ENCODE results near the gene FAT1.

Gene FAT1

DNA sequence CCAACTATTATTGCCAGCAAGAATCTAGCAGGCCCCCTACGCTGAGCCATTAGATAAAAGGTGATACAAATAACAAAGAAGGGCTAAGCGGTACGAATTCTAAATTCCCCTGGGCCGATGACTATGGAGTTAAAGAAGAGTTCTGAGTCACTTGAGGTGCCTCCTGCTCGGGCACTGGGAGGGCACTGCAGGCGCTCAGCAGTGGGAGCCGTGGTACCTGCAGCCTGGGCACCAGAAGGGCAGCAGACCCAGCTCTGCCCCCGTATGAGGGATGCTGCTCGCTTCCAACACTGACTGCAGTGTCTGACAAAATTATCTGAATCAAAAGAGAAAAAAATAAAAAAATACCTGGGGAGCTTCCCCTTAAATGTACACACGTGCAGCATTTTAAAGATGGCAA is 124.2 kb downstream of the FAT1 start:
- DNase-seq, result no peak

DNA sequence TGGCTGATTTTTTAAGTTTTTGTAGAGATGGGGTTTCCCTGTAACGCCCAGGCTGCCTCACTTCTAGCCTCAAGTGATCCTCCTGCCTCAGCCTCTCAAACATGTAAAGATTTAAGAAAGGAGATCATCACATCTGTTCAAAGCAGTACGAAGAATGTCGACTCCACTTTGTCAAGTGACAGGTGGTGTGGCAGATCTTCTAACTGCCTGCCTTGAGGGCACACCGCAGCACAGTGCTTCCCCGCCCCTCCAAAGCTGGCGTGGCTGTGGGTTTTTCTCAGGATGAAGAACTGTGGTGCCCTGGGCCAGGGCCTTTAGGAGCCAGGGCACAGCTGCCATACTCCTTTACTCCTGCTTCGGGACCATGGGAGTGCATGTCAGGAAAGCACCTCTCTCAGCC is 125.0 kb downstream of the FAT1 start:
- no peak for DNase-seq

DNA sequence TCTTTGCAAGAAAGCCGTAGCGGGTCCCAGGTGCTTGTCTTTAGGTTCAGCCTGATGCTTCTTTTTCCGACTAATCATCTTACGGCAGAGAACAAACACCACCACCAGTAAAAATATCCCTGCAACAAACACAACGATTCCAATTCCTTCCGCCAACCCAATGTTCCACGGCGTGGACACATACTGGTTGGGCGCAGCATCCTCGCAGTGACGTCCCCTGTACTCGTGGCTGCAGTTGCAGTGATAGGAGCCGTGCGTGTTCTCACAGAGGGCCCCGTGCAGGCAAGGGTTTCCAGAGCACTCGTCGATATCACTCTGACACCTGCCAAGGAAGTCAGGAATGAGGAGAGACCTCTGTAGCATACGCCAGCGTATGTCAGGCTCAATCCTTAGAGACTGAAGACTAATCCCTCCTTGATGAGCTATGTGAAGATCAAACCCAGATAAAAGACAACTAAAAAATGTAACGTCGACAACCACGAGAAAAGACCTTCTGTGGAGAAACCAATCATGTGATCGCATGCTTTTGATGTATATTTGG is 126.7 kb downstream of the FAT1 start:
- DNase-seq, result no peak

DNA sequence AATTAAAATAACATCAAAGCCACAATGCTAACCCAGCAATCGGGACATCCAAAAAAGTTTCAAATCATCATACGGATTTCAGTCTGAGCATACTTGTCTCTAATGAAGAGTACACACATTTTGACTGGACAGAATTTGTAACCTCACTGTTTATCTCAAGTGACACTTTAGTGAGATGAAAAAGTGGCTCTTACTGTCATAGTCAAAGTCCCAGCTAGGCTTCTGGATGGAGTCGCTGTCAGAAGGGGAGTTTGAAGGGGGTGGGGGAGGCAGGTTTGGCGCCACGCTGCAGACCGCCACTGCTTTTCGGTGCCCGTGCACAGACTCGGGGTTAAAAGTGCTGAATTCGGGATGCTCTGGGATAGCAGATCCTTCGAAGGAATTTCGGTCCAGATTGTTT is 127.3 kb downstream of the FAT1 start:
- no peak for DNase-seq

DNA sequence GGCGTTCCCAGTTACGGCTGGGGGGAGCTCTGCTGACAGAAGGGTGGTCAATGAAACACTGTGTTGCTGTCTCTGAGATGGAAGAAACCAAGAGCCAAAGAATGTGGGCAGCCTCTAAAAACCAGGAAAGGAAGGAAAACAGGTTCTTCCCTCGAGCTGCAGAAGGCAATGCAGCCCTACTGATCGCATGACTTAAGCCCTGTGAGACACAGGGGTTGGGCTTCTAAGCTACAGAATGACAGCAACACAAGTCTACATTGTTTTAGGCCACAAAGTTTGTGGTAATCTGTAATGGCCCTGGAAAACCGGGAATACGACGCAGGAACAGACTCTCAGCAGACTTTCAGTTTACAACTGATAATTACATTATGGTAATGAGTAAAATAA is 130.1 kb downstream of the FAT1 start:
- no peak for DNase-seq

DNA sequence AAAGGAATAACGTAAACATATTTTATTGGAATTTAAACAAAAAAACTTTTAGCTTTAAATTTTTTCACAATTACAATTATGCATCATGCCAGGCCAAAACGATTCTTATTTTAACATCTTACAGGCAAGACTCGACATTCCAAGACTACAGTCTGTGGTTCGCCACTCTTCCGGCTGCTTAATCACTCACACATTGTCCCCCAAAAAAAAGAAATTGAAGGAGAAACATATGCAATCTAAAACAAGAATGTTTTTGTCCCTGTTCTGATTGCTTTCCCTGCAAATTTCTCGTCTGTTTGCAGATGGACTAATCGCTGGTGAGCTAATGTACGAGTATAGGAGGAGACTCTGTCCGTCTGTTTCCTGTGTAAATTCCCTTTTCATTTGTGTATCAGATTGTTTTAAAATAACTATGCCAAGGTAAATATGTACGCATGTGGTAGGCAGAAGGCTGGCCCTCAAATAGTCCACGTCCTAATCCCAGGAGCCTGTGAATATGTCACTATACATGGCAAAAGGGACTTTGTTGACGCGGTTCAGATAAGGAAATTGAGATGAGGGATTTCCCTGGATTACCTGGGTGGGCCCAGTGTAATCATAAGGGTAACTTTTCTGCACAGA is 130.6 kb downstream of the FAT1 start:
- no peak for DNase-seq

DNA sequence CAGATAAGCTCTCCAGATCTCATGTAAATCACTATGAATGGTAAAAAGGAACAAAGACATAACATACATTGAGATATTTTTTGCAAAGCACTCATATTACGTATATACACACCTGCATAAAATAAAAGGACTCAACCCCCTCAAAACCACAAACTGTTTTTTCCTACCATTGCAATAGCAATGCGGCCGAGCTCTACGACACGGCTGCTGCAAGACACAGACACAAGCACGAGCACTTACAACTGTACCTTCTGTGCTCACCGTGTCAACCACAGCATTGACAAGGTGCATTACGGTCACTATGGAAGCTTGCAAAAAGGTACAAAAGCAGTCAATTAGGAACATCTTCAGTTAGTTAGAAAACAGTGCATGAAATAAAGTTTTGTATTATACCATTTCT is 131.2 kb downstream of the FAT1 start:
- no peak for DNase-seq

DNA sequence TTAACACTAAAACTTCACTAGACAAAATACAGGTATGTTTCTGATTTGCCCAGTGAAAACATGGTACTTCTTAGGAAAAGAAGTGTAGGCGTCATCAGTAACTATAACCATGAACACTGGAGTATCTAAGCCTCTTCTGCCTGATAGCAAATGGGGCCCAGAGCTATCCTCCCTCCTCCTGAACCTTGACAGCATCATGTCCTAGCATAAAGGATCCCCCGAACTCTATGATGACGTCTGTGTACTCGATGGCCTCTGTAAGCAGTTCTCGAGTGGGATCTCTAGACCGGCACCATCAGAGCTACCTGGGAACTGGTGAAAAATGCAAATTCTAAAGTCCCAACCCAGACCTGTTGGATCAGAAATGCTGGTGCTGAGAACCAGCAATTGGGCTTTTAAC is 132.0 kb downstream of the FAT1 start:
- no peak for DNase-seq

DNA sequence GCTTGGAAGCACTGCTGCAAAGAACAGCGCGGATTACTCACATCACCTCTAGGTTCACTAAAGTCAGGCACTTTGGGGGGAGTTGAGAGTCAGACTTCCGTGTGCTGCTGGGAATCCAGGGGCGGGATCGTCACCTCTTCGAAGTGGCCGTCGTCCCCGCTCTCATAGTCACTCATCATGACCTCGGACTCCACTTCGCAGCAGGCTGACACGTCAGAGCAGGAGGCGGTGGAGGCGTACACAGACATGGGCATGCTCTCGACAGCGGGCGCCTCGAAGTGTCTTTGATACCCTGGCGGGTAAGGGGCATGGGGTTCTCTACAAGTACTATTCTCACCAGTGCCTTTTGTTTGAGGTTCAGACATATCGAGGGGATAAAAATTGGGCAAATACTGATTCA is 135.2 kb downstream of the FAT1 start:
- DNase-seq, result no peak

DNA sequence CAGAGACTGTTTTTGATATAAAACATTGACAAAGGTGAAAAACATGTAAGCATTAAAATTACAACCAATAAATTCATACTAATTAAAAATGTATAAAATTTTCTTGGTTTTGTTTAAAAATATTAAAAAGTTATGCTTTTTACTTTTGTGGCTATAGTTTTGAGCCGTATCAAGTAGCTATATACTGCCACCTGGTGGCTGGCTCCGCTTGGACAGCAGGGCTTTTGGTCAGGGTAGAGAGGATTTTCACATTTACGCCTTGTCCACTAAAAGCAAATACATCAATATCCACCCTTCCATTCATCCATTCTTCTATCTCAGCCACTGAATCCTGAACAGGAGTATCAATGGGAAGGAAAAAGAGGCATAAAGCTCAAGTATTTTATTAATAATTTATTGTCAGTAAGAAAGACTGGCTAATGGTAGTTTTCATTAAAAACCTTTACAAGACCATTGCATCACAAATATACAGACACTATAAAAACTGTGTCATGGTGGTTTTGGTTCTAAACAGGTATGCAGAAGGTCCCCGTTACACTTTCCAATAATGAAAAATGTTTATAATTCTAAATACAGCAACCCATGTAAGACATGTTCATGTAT is 136.1 kb downstream of the FAT1 start:
- peak; percentile 29 to 48 for DNase-seq

DNA sequence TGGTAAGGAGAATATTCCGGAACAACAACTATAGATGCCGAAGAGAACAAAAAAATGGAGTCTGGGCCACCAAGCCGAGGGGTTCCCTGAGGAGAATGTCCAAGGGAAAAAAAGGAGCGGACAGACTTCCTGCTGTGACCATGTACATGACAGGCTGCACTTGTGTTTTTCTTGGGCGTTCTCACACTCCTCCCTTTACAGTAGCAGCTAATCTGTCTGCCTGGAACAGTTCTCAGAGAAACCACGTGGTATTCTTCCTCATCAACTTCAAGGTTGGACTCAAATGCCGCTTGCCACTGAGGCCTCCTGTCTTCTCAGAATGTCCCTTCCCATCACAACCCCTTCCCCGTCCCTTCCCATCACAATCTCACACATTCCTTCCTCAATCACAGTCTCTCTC is 137.5 kb downstream of the FAT1 start:
- DNase-seq, result no peak

DNA sequence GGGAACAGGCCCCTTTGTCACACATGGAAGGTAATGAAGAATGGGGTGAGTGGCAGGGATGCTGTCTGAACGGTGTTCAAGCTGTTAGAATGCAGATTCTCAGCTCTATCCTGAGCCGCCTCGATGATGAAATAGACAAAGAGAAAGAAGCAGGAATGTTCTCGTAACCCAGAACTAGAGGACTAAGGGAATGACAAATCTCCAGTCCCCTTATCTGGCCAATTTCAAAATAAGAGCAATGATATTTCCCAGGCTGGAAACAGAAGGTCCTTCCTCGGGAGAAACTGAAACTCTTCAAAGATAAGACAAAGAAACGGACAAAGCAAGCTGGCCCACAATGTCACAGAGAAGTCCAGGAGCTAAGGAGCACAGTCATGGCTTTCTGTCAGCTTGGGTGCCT is 138.7 kb downstream of the FAT1 start:
- no peak for DNase-seq

DNA sequence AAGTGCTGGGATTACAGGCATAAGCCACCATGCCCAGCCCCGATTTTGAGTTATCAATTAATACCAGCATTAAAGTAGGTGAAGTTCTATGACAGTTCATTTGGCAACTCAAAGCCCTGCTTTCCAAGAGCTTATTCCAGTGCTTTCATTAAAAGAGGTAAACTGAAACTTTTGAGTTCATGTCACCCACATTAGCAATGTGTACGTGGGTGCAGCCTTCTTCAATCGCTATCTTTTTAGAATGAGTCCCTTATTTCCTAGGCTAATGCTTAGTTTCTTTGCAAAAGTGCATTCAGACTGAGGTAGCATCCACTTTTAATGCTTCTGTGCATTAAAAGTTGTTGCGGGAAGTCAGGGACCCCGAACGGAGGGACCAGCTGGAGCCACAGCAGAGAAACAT is 142.2 kb downstream of the FAT1 start:
- DNase-seq, result no peak

DNA sequence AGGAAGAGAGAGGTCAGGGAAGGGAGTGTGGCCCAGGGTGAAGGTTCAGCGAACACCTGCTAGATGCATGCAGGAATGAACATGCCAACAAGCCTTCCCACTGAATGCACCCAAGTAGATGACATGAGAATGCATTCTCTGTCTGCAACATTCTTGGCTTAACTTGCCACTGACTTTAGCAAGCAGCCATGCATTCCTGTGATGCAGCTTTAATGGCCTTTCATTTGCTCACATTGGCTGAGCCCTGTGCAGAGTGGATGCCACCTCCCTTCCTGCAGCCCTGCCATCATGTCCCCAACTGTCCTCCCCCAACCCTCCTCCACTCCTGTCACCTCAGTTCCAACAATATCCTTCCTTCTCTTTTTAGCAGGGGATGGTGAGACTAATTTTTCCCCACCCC is 143.0 kb downstream of the FAT1 start:
- no peak for DNase-seq

DNA sequence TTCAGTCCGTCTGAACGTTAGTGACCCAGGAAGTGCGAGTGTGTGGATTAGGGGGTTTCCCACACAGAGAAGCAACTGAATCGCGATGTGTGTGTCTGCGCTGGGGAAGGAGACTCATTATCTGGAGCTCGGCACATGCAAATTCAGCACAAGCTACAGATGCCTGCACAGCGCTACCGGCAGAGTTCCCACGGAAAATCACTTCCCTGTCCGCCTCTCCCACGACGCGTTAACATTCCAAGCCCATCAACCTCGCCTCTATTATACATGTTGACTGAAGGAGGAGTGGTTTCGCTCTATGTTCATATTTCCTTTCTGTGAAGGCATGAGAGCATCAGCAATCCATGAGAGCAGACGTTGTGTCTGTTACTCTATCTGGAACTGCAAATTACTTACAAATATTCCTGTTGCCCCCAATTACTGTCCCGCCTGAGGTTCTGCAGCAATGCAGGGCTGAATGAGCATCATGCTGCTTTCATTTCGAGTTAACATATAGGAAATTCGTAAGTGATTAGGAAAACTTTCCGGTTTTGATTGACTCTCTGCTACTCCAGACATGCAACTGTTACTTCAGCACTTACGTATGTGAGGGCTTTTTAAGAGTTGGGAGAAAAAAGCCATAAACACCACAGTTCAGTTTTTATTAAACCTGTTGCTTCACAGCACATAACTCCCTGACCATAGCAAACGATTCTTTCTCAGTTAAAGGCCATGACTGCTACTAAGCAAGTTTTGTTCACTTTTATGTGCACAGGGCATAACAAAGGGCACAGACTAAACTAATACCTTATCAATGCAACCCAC is 153.3 kb downstream of the FAT1 start:
- DNase-seq, result no peak

DNA sequence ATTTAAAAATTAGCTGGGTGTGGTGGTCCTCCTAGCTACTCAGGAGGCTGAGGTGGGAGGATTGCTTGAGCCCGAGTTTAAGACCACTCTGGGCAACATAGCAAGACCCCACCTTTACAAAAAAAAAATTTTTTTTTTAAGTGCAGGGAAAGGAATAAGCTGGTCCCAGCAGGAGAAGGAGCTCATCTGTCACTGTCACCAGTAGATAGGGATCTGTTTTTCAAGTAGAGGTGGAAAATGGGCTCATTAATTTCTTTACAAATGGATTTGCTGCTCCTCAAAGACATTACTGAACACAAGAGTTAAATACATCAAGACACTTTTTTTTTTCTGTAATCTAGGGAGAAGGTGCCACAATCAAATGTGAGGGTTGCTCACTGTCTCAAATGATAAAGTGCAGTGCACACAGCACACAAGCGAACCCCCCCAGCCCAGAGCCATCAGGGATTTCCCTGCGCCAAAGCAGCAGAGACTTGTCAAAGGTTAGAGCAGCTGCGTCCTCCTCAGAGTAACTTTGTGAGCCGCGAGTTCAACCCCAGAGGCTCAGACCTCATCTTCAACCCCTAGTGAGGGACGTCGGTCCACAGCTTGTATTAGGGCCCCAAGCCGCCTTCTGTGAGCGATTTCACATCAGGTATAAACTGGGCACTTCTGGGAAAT is 154.0 kb downstream of the FAT1 start:
- no peak for DNase-seq

DNA sequence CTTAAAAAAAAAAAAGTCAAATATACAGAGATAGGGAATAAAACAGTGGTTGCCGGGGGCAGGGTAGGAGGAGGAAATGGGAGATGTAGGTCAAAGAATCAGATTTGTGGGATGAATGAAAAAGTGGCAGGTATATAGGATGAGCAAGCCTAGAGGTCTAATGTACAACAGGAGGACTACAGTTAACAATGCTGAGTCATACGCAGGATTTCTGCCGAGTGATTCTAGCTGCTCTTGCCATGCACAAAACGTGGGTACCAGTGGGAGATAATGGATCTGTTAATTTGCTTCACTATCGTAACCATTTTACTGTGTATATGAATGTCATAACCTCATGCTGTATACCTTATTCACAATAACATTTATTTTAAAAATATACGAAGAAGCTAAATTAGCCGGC is 157.6 kb downstream of the FAT1 start:
- DNase-seq, result no peak

DNA sequence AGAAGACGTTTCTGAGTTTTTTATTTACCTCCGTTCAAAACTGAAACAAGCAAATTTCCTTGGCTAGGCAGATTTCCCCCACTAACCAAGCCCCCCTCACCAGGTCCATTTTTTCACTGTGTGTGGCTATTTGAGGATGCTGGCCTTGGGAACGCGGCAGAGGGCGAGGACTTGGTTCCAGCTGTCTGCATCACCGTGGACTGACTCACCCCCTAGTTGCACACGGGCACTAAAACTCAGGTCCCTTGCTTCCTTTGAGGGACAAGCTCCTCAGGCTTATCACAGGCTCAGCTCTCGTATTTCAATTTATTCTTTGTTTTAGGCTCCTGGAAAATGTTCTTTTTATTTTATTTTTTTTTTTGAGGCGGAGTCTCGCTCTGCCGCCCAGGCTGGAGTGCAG is 159.9 kb downstream of the FAT1 start:
- no peak for DNase-seq

DNA sequence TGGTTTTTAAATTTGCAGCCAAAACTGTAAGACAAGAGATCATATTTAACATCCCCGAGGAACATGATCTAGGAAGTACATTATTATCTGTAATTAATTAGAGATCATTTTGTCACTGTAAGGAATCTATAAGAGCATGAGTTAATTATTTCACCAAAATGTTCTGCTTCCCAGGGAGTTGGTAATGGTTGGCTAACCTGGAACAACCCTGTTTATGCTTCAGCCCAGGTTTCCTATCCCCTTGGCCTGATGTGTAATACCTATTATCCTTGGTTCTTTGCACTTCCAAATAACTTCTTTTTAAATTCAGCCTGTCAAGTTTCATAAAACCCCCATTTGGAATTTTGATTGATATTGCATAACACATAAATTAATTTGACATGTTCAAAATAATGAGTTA is 161.9 kb downstream of the FAT1 start:
- DNase-seq, result no peak

DNA sequence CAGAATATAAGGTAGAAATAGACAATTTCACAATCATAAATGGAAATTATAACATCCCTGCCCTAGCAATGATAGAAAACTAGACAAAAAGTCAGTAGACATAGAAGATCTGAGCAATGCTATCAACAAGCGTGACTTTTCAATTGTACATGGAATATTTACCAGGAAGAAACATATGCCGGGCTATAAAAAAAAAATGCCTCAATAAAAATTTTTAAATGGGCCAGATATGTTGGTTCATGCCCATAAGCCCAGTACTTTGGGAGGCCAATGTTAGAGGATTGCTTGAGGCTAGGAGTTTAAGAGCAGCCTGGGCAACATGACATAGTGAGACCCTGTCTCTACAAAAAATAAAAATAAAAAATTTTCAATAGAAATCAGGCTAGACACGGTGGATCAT is 163.0 kb downstream of the FAT1 start:
- DNase-seq, result no peak

DNA sequence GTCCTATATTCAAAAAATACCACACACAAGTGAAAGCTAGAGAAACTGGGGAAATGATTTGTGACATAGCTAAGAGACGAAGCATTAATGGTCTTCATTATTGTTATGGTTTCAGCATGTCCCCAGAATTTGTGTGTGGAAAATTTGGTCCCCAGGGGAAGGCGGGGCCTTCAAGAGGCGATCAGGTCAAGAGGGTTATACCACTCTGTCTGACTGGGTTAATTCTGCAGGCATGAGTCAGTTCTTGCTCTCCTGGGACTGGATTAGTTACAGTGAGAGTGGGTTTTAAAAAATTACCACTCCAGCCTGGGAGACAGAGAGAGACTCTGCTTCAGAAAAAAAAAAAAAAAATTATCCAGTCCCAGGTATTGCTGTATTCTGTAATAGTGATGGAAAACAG is 166.2 kb downstream of the FAT1 start:
- no peak for DNase-seq

DNA sequence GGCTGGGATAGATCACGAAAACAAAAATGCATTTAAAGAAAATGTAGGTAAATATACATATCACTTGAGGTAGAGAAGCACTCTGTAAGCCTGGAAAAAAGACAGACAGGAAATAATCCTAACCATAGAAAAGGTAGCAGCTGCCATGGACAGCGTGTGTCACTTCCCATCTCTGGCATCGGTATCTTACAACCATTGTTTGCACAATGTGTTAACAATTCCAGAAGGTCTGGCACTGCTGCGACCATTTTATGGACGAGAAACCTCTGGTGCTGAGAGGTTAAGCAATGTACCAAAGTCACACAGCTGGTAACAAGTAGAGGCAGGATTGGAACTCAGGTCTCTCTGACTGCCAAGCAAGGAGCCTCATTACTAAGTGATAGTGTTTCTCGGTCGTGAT is 166.6 kb downstream of the FAT1 start:
- DNase-seq, result no peak

DNA sequence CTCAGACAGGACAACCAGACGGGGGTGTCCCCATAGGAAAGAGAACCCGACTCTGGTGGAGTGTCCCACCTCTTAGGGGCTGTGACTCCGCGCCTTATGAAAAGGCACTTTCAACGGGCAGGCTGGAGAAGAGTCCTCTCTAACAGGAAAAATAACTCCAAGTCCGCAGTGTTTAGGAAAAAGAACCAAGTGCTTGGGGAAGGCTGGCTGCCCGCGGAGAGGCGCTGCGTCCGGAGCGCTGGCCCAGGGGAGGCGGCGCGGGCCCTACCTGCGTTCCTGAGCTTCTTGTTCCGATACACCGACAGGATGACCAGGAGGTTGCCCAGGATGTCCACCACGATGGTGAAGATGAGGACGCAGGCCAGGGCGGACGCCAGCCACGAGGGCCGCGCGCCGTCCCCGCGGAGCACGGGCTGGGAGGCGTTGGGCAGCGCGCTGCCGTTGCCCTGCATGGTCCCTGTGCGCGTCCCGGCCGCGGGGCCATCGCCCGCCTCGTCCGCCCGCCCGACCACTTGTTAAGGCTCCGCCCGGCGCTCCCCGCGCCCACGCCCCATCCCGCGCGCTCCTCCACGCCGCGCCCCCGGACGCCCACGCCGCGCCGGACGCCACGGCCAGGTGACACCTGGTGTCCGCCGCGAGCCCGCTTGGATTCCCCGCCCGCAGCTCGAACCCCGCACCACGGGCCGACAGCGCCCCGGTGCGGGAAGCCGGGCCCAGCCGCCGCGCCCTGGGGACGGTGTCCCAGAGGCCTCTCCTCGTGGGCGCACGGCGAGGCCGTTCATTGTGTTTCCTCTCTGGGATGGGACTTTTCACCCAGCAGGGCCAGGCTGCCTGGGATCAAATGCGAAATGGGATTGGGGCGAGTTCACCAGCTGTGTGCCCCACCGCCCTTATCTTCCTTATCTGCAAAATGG is 168.5 kb downstream of the FAT1 start, which contains the start of gene MTNR1A:
MTNR1A (minus strand) TSS at position 654 of the 914 bp plus-strand sequence; CDS start at position 452, 202 bp downstream.
- no peak for DNase-seq

Data from CD4-positive, alpha-beta T cell treated with Interleukin-1 beta for 1 hour (primary cell).